Mesenchymal stem cell (in vitro differentiated cells and primary cell): Measurements from ENCODE around the gene TRMT112.

Experiments
- DNase-seq: peaks from one replicate; pipeline ENCODE4 v3.0.0-alpha.2; 2013
- H2AFZ ChIP-seq: one replicate; pipeline ENCODE4 v1.6.1; 2013; ENCODE audit warnings: low read depth, mild to moderate bottlenecking, control low read depth, inconsistent platforms, low read length, moderate library complexity
- H2AK5ac ChIP-seq: 2 replicates; pipeline ENCODE4 v1.6.1; 2013; ENCODE audit warnings: low read length, moderate library complexity, mild to moderate bottlenecking, inconsistent platforms; ENCODE audit not compliant: severe bottlenecking
- H2BK120ac ChIP-seq: one replicate; pipeline ENCODE4 v1.6.1; 2013; ENCODE audit warnings: low read depth, mild to moderate bottlenecking, inconsistent platforms, low read length, moderate library complexity
- H2BK12ac ChIP-seq, 2 experiments: one replicate each; pipeline ENCODE4 v1.6.1; 2013; ENCODE audit warnings: inconsistent platforms in 2 of 2, low read length in 2 of 2, mild to moderate bottlenecking in 2 of 2, moderate library complexity in 2 of 2, control low read depth in 1 of 2
- H2BK15ac ChIP-seq: one replicate; pipeline ENCODE4 v1.6.1; 2013; ENCODE audit warnings: mild to moderate bottlenecking, low read depth, inconsistent platforms; ENCODE audit not compliant: poor library complexity, severe bottlenecking
- H2BK5ac ChIP-seq: 2 replicates; pipeline ENCODE4 v1.6.1; 2013; ENCODE audit warnings: low read depth, mild to moderate bottlenecking, low read length, control low read depth, inconsistent platforms; ENCODE audit not compliant: poor library complexity, severe bottlenecking
- H3K14ac ChIP-seq, 2 experiments: one replicate each; pipeline ENCODE4 v1.6.1; 2013; ENCODE audit warnings: inconsistent platforms in 2 of 2, low read length in 2 of 2, control low read depth in 1 of 2, mild to moderate bottlenecking in 1 of 2, moderate library complexity in 1 of 2
- H3K18ac ChIP-seq, 2 experiments: one replicate each; pipeline ENCODE4 v1.6.1; 2013; ENCODE audit warnings: inconsistent platforms in 2 of 2, low read length in 2 of 2, control low read depth in 1 of 2, low read depth in 1 of 2, mild to moderate bottlenecking in 1 of 2
- H3K23ac ChIP-seq, 2 experiments: one replicate each; pipeline ENCODE4 v1.6.1; 2013; ENCODE audit warnings: inconsistent platforms in 2 of 2, low read length in 2 of 2, mild to moderate bottlenecking in 2 of 2, moderate library complexity in 2 of 2, control low read depth in 1 of 2
- H3K27ac ChIP-seq: 2 replicates; pipeline ENCODE4 v1.5.1; 2013; ENCODE audit warnings: mild to moderate bottlenecking, moderate library complexity, low read length, control low read depth, inconsistent platforms; ENCODE audit not compliant: poor library complexity, severe bottlenecking
- H3K27me3 ChIP-seq, 2 experiments: 2 replicates each; pipeline versions ENCODE4 v1.6.1 to v1.7.0; 2013; ENCODE audit warnings: low read length in 2 of 2, mild to moderate bottlenecking in 2 of 2, moderate library complexity in 2 of 2, control low read depth in 1 of 2, inconsistent platforms in 1 of 2; ENCODE audit not compliant: control insufficient read depth in 1 of 2, insufficient read depth in 1 of 2
- H3K36me3 ChIP-seq, 2 experiments: 2 replicates each; pipeline versions ENCODE4 v1.6.1 to v1.7.0; 2013; ENCODE audit warnings: low read length in 2 of 2, control low read depth in 1 of 2, inconsistent platforms in 1 of 2, low read depth in 1 of 2, mild to moderate bottlenecking in 1 of 2; ENCODE audit not compliant: insufficient read depth in 2 of 2, control insufficient read depth in 1 of 2
- H3K4ac ChIP-seq, 2 experiments: one replicate each; pipeline ENCODE4 v1.6.1; 2013; ENCODE audit warnings: inconsistent platforms in 2 of 2, low read length in 2 of 2, mild to moderate bottlenecking in 2 of 2, moderate library complexity in 2 of 2, control low read depth in 1 of 2, low read depth in 1 of 2
- H3K4me1 ChIP-seq: 2 replicates; pipeline ENCODE4 v1.6.1; 2013; ENCODE audit warnings: low read depth, low read length, control low read depth; ENCODE audit not compliant: control insufficient read depth, insufficient read depth
- H3K4me2 ChIP-seq: 2 replicates; pipeline ENCODE4 v1.6.1; 2013; ENCODE audit warnings: low read length, mild to moderate bottlenecking, inconsistent platforms; ENCODE audit not compliant: poor library complexity, severe bottlenecking
- H3K4me3 ChIP-seq, 2 experiments: 2 replicates each; pipeline versions ENCODE4 v1.5.1 to v1.7.0; 2013; ENCODE audit warnings: low read length in 2 of 2, mild to moderate bottlenecking in 2 of 2, control low read depth in 1 of 2, low read depth in 1 of 2; ENCODE audit not compliant: insufficient read depth in 1 of 2
- H3K79me1 ChIP-seq: replicated peaks from 2 replicates; pipeline ENCODE4 v1.6.1; 2013; ENCODE audit warnings: mild to moderate bottlenecking, control low read depth, low read length, inconsistent platforms; ENCODE audit not compliant: poor library complexity, severe bottlenecking
- H3K9ac ChIP-seq: 2 replicates; pipeline ENCODE4 v1.7.0; 2013; ENCODE audit warnings: mild to moderate bottlenecking, low read length, moderate library complexity
- H3K9me3 ChIP-seq: 2 replicates; pipeline ENCODE4 v1.7.0; 2013; ENCODE audit warnings: mild to moderate bottlenecking, low read length; ENCODE audit not compliant: control insufficient read depth
- H4K8ac ChIP-seq: one replicate; pipeline ENCODE4 v1.6.1; 2013; ENCODE audit warnings: inconsistent platforms, mild to moderate bottlenecking, low read length, moderate library complexity
- H4K91ac ChIP-seq: one replicate; pipeline ENCODE4 v1.6.1; 2013; ENCODE audit warnings: mild to moderate bottlenecking, low read length, inconsistent platforms
- WGBS: methylation state at CpG from one replicate; pipeline ENCODE4 v1.1.7; 2013; ENCODE audit warnings: mixed read lengths; 5-methylcytosine and 5-hydroxymethylcytosine counted together

Gene TRMT112

DNA sequence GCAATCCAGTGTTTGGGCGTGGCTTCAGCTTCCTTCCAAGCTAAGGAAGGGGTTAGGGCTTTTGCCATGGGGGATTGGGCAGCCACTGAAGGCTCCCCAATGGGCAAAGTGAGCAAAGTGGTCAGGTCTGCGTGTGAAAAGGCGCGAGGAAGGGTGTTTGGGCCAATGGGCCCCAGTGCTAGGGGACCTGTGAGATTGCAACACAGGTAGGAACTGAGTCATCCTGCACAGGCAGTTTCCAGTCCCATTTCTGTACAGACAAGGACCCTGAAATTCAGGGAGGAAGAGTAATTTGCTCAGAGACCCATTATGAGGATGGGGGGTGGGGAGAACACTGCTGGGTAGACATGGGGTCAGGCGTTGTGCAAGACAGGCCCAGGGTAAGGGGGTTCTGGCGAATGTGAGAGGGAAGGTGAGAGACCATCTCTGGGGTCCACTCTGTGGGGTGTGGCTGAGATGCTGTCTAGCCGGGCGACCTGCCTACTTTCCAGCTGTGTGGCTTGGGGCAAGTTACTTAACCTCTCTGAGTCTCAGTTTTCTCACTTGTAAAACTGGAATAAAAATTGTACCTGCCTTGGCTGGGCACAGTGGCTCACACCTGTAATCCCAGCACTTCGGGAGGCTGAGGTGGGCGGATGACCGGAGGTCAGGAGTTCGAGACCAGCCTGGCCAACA is 30.0 kb upstream of the TRMT112 start:
- no peak overlapping the region for H2BK120ac ChIP-seq
- 86% methylated on average over 12 of the region's 12 CpGs for WGBS
- no peak overlapping the region for H3K18ac ChIP-seq
- no peak overlapping the region for H3K4me2 ChIP-seq
- H4K91ac ChIP-seq: no peak overlapping the region
- peaks cover 0 to 7% of the 10 kb centered on the region in 2 experiments for H3K27me3 ChIP-seq
- H2BK5ac ChIP-seq: no peak overlapping the region
- no peaks in the 10 kb centered on the region for H3K79me1 ChIP-seq
- H3K23ac ChIP-seq: no peak overlapping the region
- no peak overlapping the region for H3K27ac ChIP-seq
- H2AK5ac ChIP-seq: no peak overlapping the region
- DNase-seq: peak; percentile 23
- H3K9me3 ChIP-seq: no peaks in the 10 kb centered on the region
- H4K8ac ChIP-seq: peak overlapping the region; percentile 14
- H2BK15ac ChIP-seq: no peak overlapping the region
- no peak overlapping the region for H3K4ac ChIP-seq
- H2AFZ ChIP-seq: no peak overlapping the region
- H3K14ac ChIP-seq: no peak overlapping the region
- peak overlapping the region in 1 of 2 experiments; percentile 44 for H2BK12ac ChIP-seq
- peaks cover 9% of the 10 kb centered on the region for H3K4me1 ChIP-seq
- H3K9ac ChIP-seq: no peak overlapping the region
- H3K36me3 ChIP-seq: no peaks in the 10 kb centered on the region
- H3K4me3 ChIP-seq: no peak overlapping the region

DNA sequence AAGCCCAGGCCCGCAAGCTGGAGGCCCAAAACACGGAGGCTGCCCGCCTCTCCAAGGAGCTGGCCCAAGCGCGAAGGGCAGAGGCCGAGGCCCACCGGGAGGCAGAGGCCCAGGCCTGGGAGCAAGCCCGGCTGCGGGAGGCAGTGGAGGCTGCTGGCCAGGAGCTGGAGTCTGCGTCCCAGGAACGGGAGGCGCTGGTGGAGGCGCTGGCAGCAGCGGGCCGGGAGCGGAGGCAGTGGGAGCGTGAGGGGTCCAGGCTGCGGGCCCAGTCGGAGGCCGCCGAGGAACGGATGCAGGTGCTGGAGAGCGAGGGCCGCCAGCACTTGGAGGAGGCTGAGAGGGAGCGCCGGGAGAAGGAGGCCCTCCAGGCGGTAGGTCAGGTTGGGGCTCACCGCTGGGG is 27.4 kb upstream of the TRMT112 start:
- Histone ChIP-seq H3K79me1 (no peaks in the 10 kb centered on the region), H3K18ac (no peak overlapping the region), H4K91ac (no peak overlapping the region), H3K4me1 (peaks cover 17% of the 10 kb centered on the region), H3K9me3 (no peaks in the 10 kb centered on the region), H3K9ac (no peak overlapping the region), H2BK12ac (no peak overlapping the region), H2AFZ (no peak overlapping the region), H2BK15ac (no peak overlapping the region), H3K4ac (no peak overlapping the region), H3K4me3 (no peak overlapping the region), H2AK5ac (no peak overlapping the region), H3K4me2 (no peak overlapping the region), H3K27me3 (peaks cover 0 to 19% of the 10 kb centered on the region in 2 experiments), H3K36me3 (no peaks in the 10 kb centered on the region), H4K8ac (no peak overlapping the region), H2BK5ac (no peak overlapping the region), H2BK120ac (no peak overlapping the region), H3K23ac (no peak overlapping the region), H3K14ac (no peak overlapping the region), H3K27ac (no peak overlapping the region)
- 95% methylated on average over 28 of the region's 28 CpGs for WGBS
- no peak for DNase-seq

DNA sequence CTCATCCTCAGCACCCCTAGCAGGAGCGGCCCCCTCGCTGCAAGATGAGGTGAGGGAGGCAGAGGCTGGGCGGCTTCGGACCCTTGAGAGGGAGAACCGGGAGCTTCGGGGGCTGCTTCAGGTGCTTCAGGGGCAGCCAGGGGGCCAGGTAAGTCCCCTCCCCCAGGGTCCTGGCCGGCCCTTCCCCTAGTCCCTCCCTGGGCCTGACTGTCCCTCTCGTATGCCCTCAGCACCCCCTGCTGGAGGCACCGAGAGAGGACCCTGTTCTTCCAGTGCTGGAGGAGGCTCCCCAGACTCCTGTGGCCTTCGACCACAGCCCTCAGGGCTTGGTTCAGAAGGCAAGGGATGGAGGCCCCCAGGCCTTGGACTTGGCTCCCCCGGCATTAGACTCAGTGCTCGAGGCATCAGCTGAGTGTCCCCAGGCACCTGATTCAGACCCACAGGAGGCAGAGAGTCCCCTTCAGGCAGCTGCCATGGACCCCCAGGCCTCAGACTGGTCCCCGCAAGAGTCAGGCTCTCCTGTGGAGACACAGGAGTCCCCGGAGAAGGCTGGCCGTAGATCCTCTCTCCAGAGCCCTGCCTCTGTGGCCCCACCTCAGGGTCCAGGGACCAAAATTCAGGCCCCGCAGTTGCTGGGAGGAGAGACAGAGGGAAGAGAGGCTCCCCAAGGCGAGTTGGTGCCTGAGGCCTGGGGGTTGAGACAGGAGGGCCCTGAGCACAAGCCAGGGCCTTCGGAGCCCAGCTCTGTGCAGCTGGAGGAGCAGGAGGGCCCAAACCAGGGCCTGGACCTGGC is 26.6 kb upstream of the TRMT112 start:
- Histone ChIP-seq H2BK120ac (no peak overlapping the region), H3K79me1 (no peaks in the 10 kb centered on the region), H3K9me3 (no peaks in the 10 kb centered on the region), H3K18ac (no peak overlapping the region), H3K4me1 (peaks cover 17% of the 10 kb centered on the region), H3K14ac (no peak overlapping the region), H3K4me3 (no peak overlapping the region), H4K91ac (peak overlapping the region; percentile 32), H3K27me3 (peaks cover 0 to 15% of the 10 kb centered on the region in 2 experiments), H3K9ac (no peak overlapping the region), H3K4ac (no peak overlapping the region), H3K4me2 (no peak overlapping the region), H3K23ac (no peak overlapping the region), H2AK5ac (no peak overlapping the region), H2BK15ac (no peak overlapping the region), H3K27ac (no peak overlapping the region), H2BK12ac (no peak overlapping the region), H2AFZ (no peak overlapping the region), H3K36me3 (no peaks in the 10 kb centered on the region), H4K8ac (no peak overlapping the region), H2BK5ac (no peak overlapping the region)
- WGBS: 84% methylated on average over 18 of the region's 18 CpGs
- DNase-seq: no peak
